C4-2B (cell line): Measurements from ENCODE around the gene MOB3A.

Experiments
- H3K27ac ChIP-seq: fragments of 450-650 bp; 2 replicates; pipeline ENCODE4 v1.5.1; 2017
- CTCF ChIP-seq: fragments of 450-650 bp; conservative IDR thresholded peaks from 2 replicates; pipeline ENCODE4 v1.5.1; 2017; ENCODE audit warnings: mild to moderate bottlenecking
- ZFX ChIP-seq: fragments of 450-650 bp; IDR thresholded peaks from 2 replicates; pipeline ENCODE4 v1.6.1; 2017

The MOB3A gene

GRCh38 chr19:2026770-2027169, 69.4 kb downstream of the MOB3A start:
- no peak for TF ChIP-seq ZFX
- no peak for TF ChIP-seq CTCF
- no peak overlapping the region for H3K27ac ChIP-seq

DNA sequence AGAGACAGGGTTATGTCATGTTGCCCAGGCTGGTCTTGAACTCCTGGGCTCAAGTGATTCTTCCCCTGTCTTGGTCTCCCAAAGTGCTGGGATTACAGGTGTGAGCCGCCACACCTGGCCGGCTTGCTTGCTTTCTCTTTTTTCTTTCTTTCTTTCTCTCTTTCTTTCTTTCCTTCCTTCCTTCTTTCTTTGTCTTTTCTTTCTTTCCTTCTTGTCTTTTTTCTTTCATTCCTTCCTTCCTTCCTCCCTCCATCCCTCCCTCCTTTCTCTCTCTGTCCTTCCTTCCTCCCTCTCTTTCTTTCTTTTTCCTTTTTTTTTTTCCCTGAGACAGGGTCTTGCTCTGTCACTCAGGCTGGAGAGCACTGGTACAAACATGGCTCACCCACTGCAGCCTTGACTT, 73.8 kb downstream of the MOB3A start:
- no peak overlapping the region for H3K27ac ChIP-seq
- TF ChIP-seq CTCF, result no peak
- no peak for TF ChIP-seq ZFX

DNA sequence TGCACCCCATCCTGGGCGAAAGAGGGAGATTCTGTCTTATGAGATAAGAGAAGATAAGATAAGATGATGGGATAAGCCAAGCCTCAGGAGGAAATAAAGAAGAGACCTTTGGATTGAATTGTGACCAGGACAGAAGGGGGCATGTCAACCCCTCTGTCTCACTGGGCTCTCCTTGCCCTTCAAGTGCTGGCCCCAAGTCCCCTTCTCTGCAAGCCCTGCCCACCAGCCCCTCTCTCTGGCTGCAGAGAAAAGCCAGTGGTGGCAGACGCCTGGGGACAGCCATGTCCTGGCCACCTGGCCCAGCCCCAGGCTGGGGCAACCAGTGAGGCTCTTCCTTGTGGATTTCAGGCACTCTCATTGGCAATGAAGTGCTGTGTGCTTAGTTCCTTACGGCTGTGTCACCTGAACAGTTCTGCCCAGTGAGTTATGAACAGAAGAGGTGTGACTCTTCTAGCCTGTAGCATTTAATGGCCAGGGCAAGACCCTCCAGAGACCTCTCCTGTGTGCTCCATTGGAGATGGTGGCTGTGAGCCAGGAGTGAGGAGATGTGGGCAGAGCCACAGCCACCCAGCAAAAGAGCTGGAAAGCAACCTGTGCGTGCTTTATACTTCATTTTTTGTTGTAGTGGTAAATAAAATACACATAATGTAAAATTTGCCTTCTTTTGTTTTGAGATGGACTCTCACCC, 74.5 kb downstream of the MOB3A start:
- TF ChIP-seq ZFX (no peak), CTCF (no peak)
- no peak overlapping the region for H3K27ac ChIP-seq
